VCaP (cell line): Measurements from ENCODE around the gene ZNF692.
"Not testable (repeated sequence)": the region's sequence is repeated elsewhere in the genome, so short reads cannot be mapped to it uniquely, and the experiment has no call there.

Source experiments
- H3K27ac ChIP-seq: fragments of 450-650 bp; 2 replicates; pipeline ENCODE4 v1.5.1; 2017
- CTCF ChIP-seq: fragments of 450-650 bp; conservative IDR thresholded peaks from 2 replicates; pipeline ENCODE4 v1.5.1; 2017; ENCODE audit warnings: mild to moderate bottlenecking, moderate library complexity

ZNF692 gene

GRCh38 chr1:248810727-248811513 lies 48.0 kb downstream of the ZNF692 start:
- TF ChIP-seq CTCF = no peak
- H3K27ac ChIP-seq = no peak overlapping the region

- TF ChIP-seq CTCF = no peak
- no peak overlapping the region for H3K27ac ChIP-seq
Observed at GRCh38 chr1:248810000-248810726, 48.7 kb downstream of the ZNF692 start.

- no peak for TF ChIP-seq CTCF
- H3K27ac ChIP-seq = no peak overlapping the region
Observed at GRCh38 chr1:248808876-248809275, 50.0 kb downstream of the ZNF692 start.

GRCh38 chr1:248807067-248807737 lies 51.7 kb downstream of the ZNF692 start:
- H3K27ac ChIP-seq = no peak overlapping the region
- TF ChIP-seq CTCF = peak; percentile 88

- no peak for TF ChIP-seq CTCF
- no peak overlapping the region for H3K27ac ChIP-seq
Observed at GRCh38 chr1:248805876-248806275, 53.0 kb downstream of the ZNF692 start.

- H3K27ac ChIP-seq = no peak overlapping the region
- no peak for TF ChIP-seq CTCF
Observed at GRCh38 chr1:248804771-248805681, 53.9 kb downstream of the ZNF692 start.

- not testable (repeated sequence) for H3K27ac ChIP-seq
Observed at GRCh38 chr1:248803501-248803900, 55.4 kb downstream of the ZNF692 start.
